Hindlimb muscle (tissue), 1 donor: ENCODE results near the gene ATP2A3. TPM values are rescaled to one million over a fixed set of nuclear protein-coding genes. Genes with fewer than 3 reads are reported as not detected.

Experiments used
- DNase-seq: peaks from one replicate; pipeline ENCODE4 v3.0.0-alpha.2; 2013
- polyA plus RNA-seq: library from polyadenylated mRNA; unstranded; fragments of 120-200 nt; gene quantifications from one replicate; pipeline ENCODE4 v1.2.1, GENCODE V29; 2013; ENCODE audit not compliant: insufficient read length

Gene ATP2A3
- polyA plus RNA-seq, 1 donor: 7.3 TPM

- no peak for DNase-seq
These were observed 8.1 kb upstream of the ATP2A3 start for GRCh38 chr17:3972281-3972731.

- DNase-seq: no peak
These were observed 6.4 kb upstream of the ATP2A3 start for GRCh38 chr17:3970668-3971067.

DNA sequence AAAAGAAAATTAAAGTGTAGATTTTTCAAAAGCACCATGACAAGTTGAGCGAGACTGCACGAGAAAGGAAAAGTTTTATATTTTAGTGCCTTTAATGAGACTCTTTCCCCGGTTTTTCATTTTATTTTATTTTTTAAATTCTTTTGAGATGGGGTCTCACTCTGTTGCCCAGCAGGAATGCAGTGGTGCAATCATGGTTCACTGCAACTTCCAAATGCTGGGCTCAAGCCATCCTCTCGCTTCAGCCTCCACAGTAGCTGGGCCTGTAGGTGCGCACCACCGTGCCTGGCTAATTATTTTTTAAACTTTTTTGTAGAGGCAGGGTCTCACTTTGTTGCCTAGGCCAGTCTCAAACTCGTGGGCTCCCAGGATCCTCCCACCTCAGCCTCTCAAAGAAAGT is 5.7 kb upstream of the ATP2A3 start:
- DNase-seq: no peak

DNA sequence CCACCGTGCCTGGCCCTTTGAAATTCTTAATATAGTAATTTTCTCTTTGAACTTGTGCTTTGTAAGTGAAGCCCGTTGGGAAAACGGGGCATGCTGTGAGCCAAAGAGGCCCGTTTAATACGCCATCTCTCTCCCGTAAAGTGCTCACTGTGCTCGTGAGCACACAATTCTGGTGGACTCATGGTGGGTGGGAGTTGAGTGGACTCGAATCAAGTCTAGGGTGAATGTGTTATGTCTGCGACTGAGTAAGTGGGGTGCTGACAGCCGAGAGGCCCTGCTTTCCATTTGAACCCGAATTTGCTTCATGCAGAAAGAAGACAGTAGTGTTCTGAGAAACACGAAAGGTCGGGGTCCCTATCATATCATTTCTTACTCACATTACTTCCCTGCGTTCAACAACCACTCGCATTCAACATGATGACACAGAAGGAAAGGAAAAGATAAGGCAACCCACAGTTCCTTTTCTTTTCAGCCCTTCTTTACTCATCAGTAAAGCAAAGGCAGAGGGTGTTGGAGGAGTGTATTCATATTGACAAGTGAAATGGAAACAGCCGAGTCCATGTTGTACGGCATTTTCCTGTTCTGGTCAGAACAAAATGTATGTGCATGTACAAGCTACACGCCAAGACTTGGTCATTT is 4.8 kb upstream of the ATP2A3 start:
- DNase-seq: no peak

DNA sequence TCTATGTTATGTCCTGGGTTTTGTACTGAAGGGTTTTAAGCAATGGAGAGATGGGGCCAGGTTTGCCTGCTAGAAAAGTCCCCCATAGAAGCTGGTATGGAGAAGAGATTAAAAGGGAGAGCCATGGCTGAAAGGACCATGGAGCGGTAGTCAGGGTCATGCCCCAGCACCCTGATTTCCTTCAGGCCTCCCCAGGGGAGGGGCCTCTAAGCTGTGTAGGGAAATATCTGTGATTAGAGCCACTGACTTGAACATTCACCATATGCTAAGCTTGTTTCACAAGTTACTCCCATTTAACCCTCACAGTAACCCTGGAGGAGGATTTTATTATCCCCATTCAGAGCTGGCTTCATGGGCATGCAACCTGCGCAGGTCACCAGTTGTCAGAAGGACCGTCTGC is 3.8 kb upstream of the ATP2A3 start:
- no peak for DNase-seq

GRCh38 chr17:3966720-3967363 is 2.6 kb upstream of the ATP2A3 start:
- no peak for DNase-seq

- DNase-seq: no peak
These were observed 1.0 kb upstream of the ATP2A3 start for GRCh38 chr17:3965118-3965800.

- no peak for DNase-seq
These were observed 718 bp downstream of the ATP2A3 start for GRCh38 chr17:3963237-3964201.

GRCh38 chr17:3962965-3963236 is 1.3 kb downstream of the ATP2A3 start:
- no peak for DNase-seq

- DNase-seq: no peak
These were observed 1.8 kb downstream of the ATP2A3 start for GRCh38 chr17:3962217-3962964.

DNA sequence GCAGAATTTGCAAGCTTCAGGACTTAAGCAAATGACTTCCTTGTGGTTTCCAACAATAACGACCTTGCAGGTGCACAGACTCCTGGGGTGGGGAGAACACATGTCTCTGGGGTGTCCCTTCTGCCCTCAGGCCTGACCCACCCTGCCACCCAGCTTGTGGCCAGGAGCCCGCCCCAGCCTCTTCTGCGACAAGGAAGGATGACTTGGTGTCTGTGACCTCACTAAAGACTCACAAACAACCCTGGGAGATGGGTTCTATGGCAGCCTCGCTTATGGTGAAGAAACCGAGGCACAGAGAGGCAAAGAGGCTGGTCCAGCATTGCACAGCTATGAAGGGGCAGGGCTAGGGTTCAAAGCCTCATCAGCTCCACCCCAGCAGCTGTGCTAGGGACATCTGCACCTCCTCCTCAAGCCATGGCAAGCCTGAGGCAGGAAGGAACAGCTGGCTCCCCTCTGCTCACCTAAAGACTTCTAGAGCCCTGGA is 2.6 kb downstream of the ATP2A3 start:
- DNase-seq: no peak

DNA sequence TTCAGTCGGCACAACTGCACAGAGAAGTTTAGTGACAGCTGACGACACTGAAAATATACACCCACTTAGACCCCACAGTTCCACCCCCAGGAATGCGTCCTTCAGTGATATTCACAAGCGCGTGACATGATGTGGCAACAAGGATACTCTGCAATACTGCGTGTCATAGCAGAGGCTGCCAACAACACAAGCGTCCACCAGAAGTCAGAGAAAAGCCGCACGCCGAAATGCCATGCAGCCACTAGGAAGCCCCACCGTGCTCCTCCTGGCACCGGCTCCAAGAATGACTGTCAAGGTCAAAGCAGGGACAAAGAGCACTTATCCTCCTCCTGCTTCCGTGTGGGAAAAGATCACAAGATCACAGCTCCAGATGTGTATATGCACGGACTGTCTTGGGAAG is 3.5 kb downstream of the ATP2A3 start:
- no peak for DNase-seq

- DNase-seq: no peak
These were observed 4.2 kb downstream of the ATP2A3 start for GRCh38 chr17:3959921-3960601.

GRCh38 chr17:3959295-3959899 is 4.8 kb downstream of the ATP2A3 start:
- no peak for DNase-seq

DNA sequence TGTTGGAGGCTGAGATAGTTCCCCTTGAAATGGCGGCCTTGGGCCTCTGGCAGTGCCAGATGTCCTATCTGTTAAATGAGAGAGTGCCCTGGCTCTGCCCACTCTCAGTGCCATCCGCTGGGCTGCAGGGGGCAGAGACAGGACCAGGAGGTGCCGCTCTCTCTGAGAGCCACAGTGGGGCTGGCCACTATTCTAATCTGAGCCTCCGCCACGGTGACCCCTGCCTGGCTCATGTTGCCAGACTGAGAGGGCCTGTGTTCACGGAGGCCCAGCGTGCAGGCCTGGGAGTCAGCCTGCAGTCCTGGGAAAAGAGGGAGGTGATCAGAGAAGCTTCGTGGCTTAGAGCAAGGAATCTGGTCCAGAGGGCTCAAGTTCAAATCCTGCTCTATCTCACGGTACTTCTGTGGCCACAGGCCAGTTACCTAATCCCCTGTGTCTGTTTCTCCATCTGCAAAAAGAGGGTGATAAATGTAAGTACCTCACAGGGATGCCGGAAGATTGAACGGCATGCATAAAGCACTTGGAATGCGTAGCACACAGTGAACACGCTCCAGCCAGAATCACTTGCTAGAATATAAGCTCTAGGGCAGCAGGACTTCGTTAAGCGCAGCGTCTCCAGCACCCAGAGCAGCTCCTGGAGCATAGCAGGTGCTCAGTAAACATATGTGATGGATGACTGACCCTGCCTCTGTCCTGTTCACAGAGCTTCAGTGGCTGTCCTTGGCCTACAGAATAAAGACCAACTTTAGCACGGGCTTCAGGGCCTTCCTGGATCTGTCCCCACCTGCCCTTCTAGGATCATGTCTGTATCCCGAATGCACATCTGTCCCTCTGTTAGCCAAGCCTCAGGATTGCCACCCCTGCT is 6.3 kb downstream of the ATP2A3 start:
- DNase-seq: no peak

- DNase-seq: no peak
These were observed 7.3 kb downstream of the ATP2A3 start for GRCh38 chr17:3956983-3957382.

DNA sequence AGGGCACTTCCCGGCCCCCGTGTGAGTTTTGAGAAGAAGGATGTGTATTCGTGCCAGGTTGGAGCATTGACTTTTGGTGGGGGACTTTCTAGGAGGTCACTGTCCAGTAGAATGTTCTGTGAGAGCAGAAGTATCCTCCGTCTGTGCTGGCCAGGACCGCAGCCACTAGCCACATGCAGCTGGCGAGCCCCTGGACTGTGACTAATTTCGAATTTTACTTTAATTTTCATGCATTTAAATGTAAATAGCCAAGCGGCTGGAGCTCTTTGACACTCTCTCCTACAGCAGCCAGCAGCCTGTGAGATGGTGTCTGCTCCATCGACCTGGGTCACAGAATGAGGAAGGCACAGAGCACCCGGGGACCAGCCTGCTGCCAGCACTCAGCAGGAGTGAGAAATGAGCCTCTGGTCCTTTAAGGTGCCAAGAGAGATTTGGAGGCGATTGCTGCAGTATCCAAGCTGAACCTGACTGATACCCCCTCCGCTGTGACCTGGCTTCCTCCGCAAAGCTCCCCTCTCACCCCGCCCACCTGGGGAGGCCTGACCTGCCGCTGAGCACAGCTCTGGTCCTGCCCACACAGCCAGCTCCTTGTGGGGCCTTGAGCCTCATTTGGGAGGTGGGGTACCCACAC is 7.8 kb downstream of the ATP2A3 start:
- DNase-seq: no peak

DNA sequence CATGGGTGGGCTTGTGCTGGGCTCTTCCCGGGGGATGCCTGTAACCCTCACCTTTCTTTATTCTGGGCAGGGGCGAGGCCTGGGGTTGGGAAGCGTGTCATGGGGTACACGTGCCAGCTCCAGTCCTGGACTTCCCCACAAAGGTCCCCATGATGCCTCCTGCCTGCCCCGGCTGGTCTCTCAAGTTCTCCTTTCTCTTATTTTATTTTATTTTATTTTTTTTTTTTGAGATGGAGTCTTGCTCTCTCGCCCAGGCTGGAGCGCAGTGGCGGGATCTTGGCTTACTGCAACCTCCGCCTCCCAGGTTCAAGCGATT is 8.6 kb downstream of the ATP2A3 start:
- DNase-seq: no peak

DNA sequence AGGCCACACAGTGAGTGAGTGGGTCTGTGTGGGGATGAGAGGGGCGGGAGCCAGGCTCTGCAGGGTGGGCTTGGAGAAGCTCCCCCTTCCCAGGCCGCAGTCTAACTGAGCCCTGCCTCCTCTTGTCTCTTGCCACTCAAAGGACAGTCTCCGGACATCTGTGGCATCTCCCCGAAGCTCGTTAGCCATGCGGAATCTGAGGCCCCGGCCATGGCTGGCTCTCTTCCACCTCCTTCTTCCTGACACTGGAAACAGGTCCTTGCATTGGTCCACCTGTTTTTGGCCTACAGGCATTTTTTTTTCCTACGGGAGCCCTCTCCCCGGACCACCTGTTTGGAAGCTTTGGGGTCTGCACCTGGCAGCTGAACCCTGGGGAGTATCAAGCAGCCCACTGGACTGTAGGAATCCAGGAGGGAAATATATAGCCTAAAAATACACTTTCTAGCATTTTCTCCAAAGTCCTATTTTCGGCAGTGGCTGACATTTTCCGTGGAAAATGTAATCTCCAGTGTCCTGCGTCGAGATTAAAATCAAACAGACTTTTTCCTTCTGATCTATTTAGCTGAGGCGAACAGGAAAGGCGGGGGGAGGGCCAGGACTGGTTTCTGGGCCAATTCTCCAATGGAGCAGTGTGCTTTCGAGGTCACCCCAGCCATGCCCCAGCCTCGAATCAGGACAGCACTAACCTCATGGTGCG is 9.1 kb downstream of the ATP2A3 start:
- DNase-seq: no peak
